ENCODE results near the gene LASP1NB.
"Not testable (repeated sequence)": the region's sequence is repeated elsewhere in the genome, so short reads cannot be mapped to it uniquely, and the experiment has no call there.

The LASP1NB gene

DNA sequence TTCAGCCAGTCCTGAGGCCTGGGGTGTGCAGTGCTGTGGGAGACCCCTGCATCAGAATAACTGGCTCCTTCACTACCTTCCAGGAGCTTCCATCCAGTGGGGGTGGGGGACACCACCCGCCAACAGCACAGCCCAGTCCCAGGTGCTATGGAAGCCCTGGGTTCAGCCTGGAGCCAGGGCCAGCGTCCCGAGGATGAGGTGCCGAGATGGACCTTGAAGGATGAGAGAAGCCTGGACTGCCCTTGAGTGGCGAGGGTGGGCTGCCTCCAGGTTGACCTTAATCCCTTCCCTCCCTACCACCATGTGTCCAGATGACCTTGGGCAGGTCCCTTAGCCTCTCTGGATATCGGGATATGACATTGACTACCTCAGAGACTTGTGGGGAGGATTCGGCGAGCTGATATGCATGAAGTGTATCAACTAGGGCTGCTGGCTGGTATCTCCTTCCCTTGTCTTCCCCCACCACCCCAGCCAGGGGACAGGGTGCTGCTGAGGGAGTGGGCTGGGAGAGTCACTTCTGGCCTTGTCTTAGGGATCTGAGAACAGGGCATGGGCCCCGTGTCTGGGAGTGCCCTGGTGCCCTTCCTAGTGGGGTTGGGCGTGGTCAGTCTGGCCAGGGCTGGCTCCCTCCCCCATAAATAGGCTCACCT, 14.2 kb upstream of the LASP1NB start:
- H3K18ac ChIP-seq (ENCODE audit: low read depth, low read length), result no peak overlapping the region
- no peaks in the 10 kb centered on the region for H3K27me3 ChIP-seq (ENCODE audit: control insufficient read depth, insufficient read depth, low read length)
- no peak overlapping the region for H2BK15ac ChIP-seq (ENCODE audit: low read depth, low read length)
- no peak overlapping the region for H4K5ac ChIP-seq (ENCODE audit: low read depth, low read length)
- H4K20me1 ChIP-seq (ENCODE audit: insufficient read depth, low read length), result peaks cover 90% of the 10 kb centered on the region
- TF ChIP-seq, protein P1, sequence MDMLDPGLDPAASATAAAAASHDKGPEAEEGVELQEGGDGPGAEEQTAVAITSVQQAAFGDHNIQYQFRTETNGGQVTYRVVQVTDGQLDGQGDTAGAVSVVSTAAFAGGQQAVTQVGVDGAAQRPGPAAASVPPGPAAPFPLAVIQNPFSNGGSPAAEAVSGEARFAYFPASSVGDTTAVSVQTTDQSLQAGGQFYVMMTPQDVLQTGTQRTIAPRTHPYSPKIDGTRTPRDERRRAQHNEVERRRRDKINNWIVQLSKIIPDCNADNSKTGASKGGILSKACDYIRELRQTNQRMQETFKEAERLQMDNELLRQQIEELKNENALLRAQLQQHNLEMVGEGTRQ (IDR thresholded peaks at IDR 0.05; ENCODE audit: low read depth, low read length), result no peak
- TF ChIP-seq RCOR1 (IDR thresholded peaks at IDR 0.05; ENCODE audit: insufficient replicate concordance, low read length), result no peak
- no peak for TF ChIP-seq NFE2L2 (IDR thresholded peaks at IDR 0.05; ENCODE audit: low read depth, low read length)
- TF ChIP-seq, protein P2, sequence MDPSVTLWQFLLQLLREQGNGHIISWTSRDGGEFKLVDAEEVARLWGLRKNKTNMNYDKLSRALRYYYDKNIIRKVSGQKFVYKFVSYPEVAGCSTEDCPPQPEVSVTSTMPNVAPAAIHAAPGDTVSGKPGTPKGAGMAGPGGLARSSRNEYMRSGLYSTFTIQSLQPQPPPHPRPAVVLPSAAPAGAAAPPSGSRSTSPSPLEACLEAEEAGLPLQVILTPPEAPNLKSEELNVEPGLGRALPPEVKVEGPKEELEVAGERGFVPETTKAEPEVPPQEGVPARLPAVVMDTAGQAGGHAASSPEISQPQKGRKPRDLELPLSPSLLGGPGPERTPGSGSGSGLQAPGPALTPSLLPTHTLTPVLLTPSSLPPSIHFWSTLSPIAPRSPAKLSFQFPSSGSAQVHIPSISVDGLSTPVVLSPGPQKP (IDR thresholded peaks at IDR 0.05; ENCODE audit: borderline replicate concordance, low read depth, low read length), result no peak
- TF ChIP-seq FOS (IDR thresholded peaks at IDR 0.05; ENCODE audit: low read depth, low read length), result no peak
- in situ Hi-C loops (cut with MboI; ENCODE audit: low sequenced_read_pairs), result no loop called here
- H2AFZ ChIP-seq (replicated peaks; ENCODE audit: low read length, poor library complexity), result no peak overlapping the region
- no peak overlapping the region for H3K4me2 ChIP-seq (ENCODE audit: low read depth, low read length)
- no peak overlapping the region for H2BK5ac ChIP-seq (ENCODE audit: low read depth, low read length, poor library complexity, severe bottlenecking)
- WGBS, 2 experiments (ENCODE audit: extremely low coverage in 2 of 2, insufficient read length in 1 of 2), result no CpG with 5 or more reads among the region's 10 CpGs
- no peak overlapping the region for H3K4ac ChIP-seq (ENCODE audit: low read depth, low read length)
- H3K9ac ChIP-seq (ENCODE audit: low read depth, low read length), result no peak overlapping the region
- BruUV-seq (replicated peaks), result no TSS peak
- no peak overlapping the region for H3K27ac ChIP-seq (ENCODE audit: insufficient read depth, low read length)
- no peak overlapping the region for H3K4me3 ChIP-seq (ENCODE audit: insufficient read depth, low read depth, low read length)
- H3K79me1 ChIP-seq (ENCODE audit: low read depth in 1 of 2, low read length in 2 of 2), result peaks cover 69 to 98% of the 10 kb centered on the region in 2 experiments
- ChIA-PET CTCF (no interaction called here), POLR2A (ENCODE audit: unreplicated experiment) (no interaction called here)
- H3K14ac ChIP-seq (replicated peaks; ENCODE audit: low read depth, low read length), result 0 out of 2 replicates have a peak overlapping the region, but pooled peaks have one; percentile 28
- DNase-seq (no peak), ATAC-seq (ENCODE audit: low read depth) (no peak)
- no peak overlapping the region for H2BK20ac ChIP-seq (ENCODE audit: low read depth, low read length)
- dilution Hi-C loops (cut with HindIII; ENCODE audit: low sequenced_read_pairs, unreplicated experiment), result no loop called here
- no peak overlapping the region; the same call in 1 of the 2 replicates for H2AK5ac ChIP-seq (ENCODE audit: low read depth, low read length)
- peaks cover 38% of the 10 kb centered on the region for H3K9me1 ChIP-seq (ENCODE audit: insufficient read depth, low read length)
- no peak overlapping the region for H2BK120ac ChIP-seq (ENCODE audit: low read depth, low read length)
- peak overlapping the region; percentile 70 for H2AK9ac ChIP-seq (replicated peaks; ENCODE audit: low read depth, low read length, poor library complexity)
- peaks cover 78% of the 10 kb centered on the region for H3K36me3 ChIP-seq (ENCODE audit: control insufficient read depth, insufficient read depth, low read length)
- H3K4me1 ChIP-seq (ENCODE audit: control insufficient read depth, insufficient read depth, low read length), result peaks cover 12% of the 10 kb centered on the region
- H3K56ac ChIP-seq (ENCODE audit: extremely low read depth, insufficient read depth, low read length), result no peak overlapping the region
- H3K23ac ChIP-seq (ENCODE audit: low read depth, low read length), result peak overlapping the region; percentile 34; the same call in 1 of the 2 replicates
- no peaks in the 10 kb centered on the region for H3K9me3 ChIP-seq (ENCODE audit: control insufficient read depth, insufficient read depth, low read length)
- H4K8ac ChIP-seq (ENCODE audit: low read depth in 2 of 2, low read length in 2 of 2), result no peak overlapping the region
- H4K91ac ChIP-seq (ENCODE audit: insufficient read depth, low read depth, low read length), result no peak overlapping the region
- intact Hi-C loops (cut with micrococcal nuclease), result no loop called here

DNA sequence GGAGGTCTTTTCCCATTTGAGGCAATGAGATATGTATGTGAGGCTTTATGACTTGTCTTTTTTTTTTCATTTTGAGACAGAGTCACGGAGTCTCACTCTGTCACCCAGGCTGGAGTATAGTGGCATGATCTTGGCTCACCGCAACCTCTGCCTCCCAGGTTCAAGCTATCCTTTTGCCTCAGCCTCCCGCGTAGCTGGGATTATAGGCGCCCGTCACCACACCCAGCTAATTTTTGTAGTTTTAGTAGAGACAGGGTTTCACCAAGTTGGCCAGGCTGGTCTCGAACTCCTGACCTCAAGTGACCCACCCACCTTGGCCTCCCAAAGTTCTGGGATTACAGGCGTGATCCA, 13.7 kb upstream of the LASP1NB start:
- H3K27me3 ChIP-seq (ENCODE audit: control insufficient read depth, insufficient read depth, low read length); H3K9ac ChIP-seq (ENCODE audit: low read depth, low read length); CTCF ChIA-PET; H3K23ac ChIP-seq (ENCODE audit: low read depth, low read length); H2BK15ac ChIP-seq (ENCODE audit: low read depth, low read length); H3K4me3 ChIP-seq (ENCODE audit: insufficient read depth, low read depth, low read length); H2BK20ac ChIP-seq (ENCODE audit: low read depth, low read length); BruUV-seq (replicated peaks); H2AFZ ChIP-seq (replicated peaks; ENCODE audit: low read length, poor library complexity); H3K4me1 ChIP-seq (ENCODE audit: control insufficient read depth, insufficient read depth, low read length); H3K4ac ChIP-seq (ENCODE audit: low read depth, low read length); H2AK5ac ChIP-seq (ENCODE audit: low read depth, low read length); ATAC-seq (ENCODE audit: low read depth); H4K5ac ChIP-seq (ENCODE audit: low read depth, low read length); H4K91ac ChIP-seq (ENCODE audit: insufficient read depth, low read depth, low read length); H3K27ac ChIP-seq (ENCODE audit: insufficient read depth, low read length); POLR2A ChIA-PET (ENCODE audit: unreplicated experiment); in situ Hi-C loops (cut with MboI; ENCODE audit: low sequenced_read_pairs); dilution Hi-C loops (cut with HindIII; ENCODE audit: low sequenced_read_pairs, unreplicated experiment); H3K9me3 ChIP-seq (ENCODE audit: control insufficient read depth, insufficient read depth, low read length); H4K8ac ChIP-seq (ENCODE audit: low read depth in 2 of 2, low read length in 2 of 2); H2BK5ac ChIP-seq (ENCODE audit: low read depth, low read length, poor library complexity, severe bottlenecking); H3K4me2 ChIP-seq (ENCODE audit: low read depth, low read length); H3K14ac ChIP-seq (replicated peaks; ENCODE audit: low read depth, low read length); intact Hi-C loops (cut with micrococcal nuclease); H3K56ac ChIP-seq (ENCODE audit: extremely low read depth, insufficient read depth, low read length); DNase-seq; H2BK120ac ChIP-seq (ENCODE audit: low read depth, low read length); H3K18ac ChIP-seq (ENCODE audit: low read depth, low read length): not testable (repeated sequence)
- Histone ChIP-seq H2AK9ac (replicated peaks; ENCODE audit: low read depth, low read length, poor library complexity) (peak overlapping the region; percentile 70), H3K9me1 (ENCODE audit: insufficient read depth, low read length) (peaks cover 35% of the 10 kb centered on the region), H3K36me3 (ENCODE audit: control insufficient read depth, insufficient read depth, low read length) (peaks cover 80% of the 10 kb centered on the region), H3K79me1 (ENCODE audit: low read depth in 1 of 2, low read length in 2 of 2) (peaks cover 69 to 95% of the 10 kb centered on the region in 2 experiments), H4K20me1 (ENCODE audit: insufficient read depth, low read length) (peaks cover 87% of the 10 kb centered on the region)
- WGBS, 2 experiments (ENCODE audit: extremely low coverage in 2 of 2, insufficient read length in 1 of 2), result no CpG with 5 or more reads among the region's 8 CpGs

All from IMR-90 (cell line).